Coronary artery (tissue), 2 donors: ENCODE data around the gene CEP85L.

Experiments used
- DNase-seq: peaks from one replicate; pipeline ENCODE4 v3.0.0-alpha.2; 2017; ENCODE audit warnings: low spot score
- H3K27ac ChIP-seq, 2 donors: fragments of 200-600 bp; sonication (generic); one replicate each; pipeline ENCODE4 v1.5.1; 2016 to 2019
- H3K4me3 ChIP-seq: fragments of 200-600 bp; sonication (generic); 2 replicates; pipeline ENCODE4 v1.5.1; 2016; ENCODE audit warnings: mild to moderate bottlenecking, moderate library complexity
- CTCF ChIP-seq: fragments of 200-600 bp; sonication (generic); IDR thresholded peaks from one replicate; pipeline ENCODE4 v1.5.1; 2019; ENCODE audit warnings: antibody characterized with exemption

The CEP85L gene

GRCh38 chr6:118586746-118587485, 64.5 kb downstream of the CEP85L start:
- H3K4me3 ChIP-seq, result no peak overlapping the region
- H3K27ac ChIP-seq, result no peak overlapping the region
- no peak for TF ChIP-seq CTCF
- DNase-seq, result no peak

- DNase-seq, result no peak
- no peak for TF ChIP-seq CTCF
- H3K27ac ChIP-seq, result no peak overlapping the region
- H3K4me3 ChIP-seq, result no peak overlapping the region
Measured at GRCh38 chr6:118584911-118585310, 66.5 kb downstream of the CEP85L start.

- no peak for TF ChIP-seq CTCF
- DNase-seq, result no peak
- H3K4me3 ChIP-seq, result no peak overlapping the region
- no peak overlapping the region for H3K27ac ChIP-seq
Measured at GRCh38 chr6:118581489-118581959, 69.9 kb downstream of the CEP85L start.

- no peak for DNase-seq
- H3K27ac ChIP-seq, result peak overlapping the region in 1 of 2 donors; percentile 36
- TF ChIP-seq CTCF, result peak; percentile 33
- H3K4me3 ChIP-seq, result peak overlapping the region; percentile 32
Measured at GRCh38 chr6:118580585-118581419, 70.6 kb downstream of the CEP85L start.

GRCh38 chr6:118579786-118580185, 71.6 kb downstream of the CEP85L start:
- no peak for DNase-seq
- no peak overlapping the region for H3K27ac ChIP-seq
- H3K4me3 ChIP-seq, result no peak overlapping the region
- no peak for TF ChIP-seq CTCF

- no peak for DNase-seq
- no peak overlapping the region for H3K27ac ChIP-seq
- no peak overlapping the region for H3K4me3 ChIP-seq
- no peak for TF ChIP-seq CTCF
Measured at GRCh38 chr6:118578617-118579016, 72.8 kb downstream of the CEP85L start.
